Transverse colon (tissue), 3 donors: ENCODE data around the gene INPP1.

Experiments
- CTCF ChIP-seq, 5 experiments: fragments of 200-600 bp in 3 of 5; fragments of 450-650 bp in 2 of 5; sonication (generic) in 3 of 5; IDR thresholded peaks; 1 replicate in 2 of 5; 2 replicates in 3 of 5; pipeline ENCODE4 v1.5.1; 2016 to 2017; ENCODE audit warnings: antibody characterized with exemption in 5 of 5, inconsistent platforms in 3 of 5, mild to moderate bottlenecking in 2 of 5, moderate library complexity in 1 of 5
- POLR2A ChIP-seq: fragments of 450-650 bp; IDR thresholded peaks from one replicate; pipeline ENCODE4 v1.6.1; 2016; ENCODE audit warnings: antibody characterized with exemption, mild to moderate bottlenecking, moderate library complexity

- TF ChIP-seq POLR2A, result peak; percentile 41
- no peak for TF ChIP-seq CTCF (IDR thresholded peaks at IDR 0.05)
Observed at GRCh38 chr2:190343536-190344275, at the start of gene INPP1.
